Breast epithelium (tissue), 4 donors: ENCODE data around the gene NBR1. TPM values are rescaled to one million over a fixed set of nuclear protein-coding genes. Genes with fewer than 3 reads are reported as not detected.
A peak's percentile ranks its signal among the peaks of the same experiment; 100 is the strongest.
"Not testable (repeated sequence)": the region's sequence is repeated elsewhere in the genome, so short reads cannot be mapped to it uniquely, and the experiment has no call there.

Experiments
- DNase-seq, 2 donors: peaks; one replicate each; pipeline ENCODE4 v3.0.0-alpha.2; 2019; ENCODE audit warnings: low spot score in 2 of 2
- H3K27ac ChIP-seq, 2 donors: fragments of 200-600 bp; sonication (generic) in 1 of 2; one replicate each; pipeline ENCODE4 v1.5.1; 2016 to 2019; ENCODE audit warnings: mild to moderate bottlenecking in 1 of 2
- H3K27me3 ChIP-seq, 2 donors: fragments of 200-600 bp; sonication (generic) in 1 of 2; one replicate each; pipeline versions ENCODE4 v1.5.1 to v1.6.0; 2017 to 2019; ENCODE audit warnings: control low read depth in 1 of 2, mild to moderate bottlenecking in 1 of 2
- H3K36me3 ChIP-seq: fragments of 200-600 bp; one replicate; pipeline ENCODE4 v1.5.1; 2019
- H3K4me1 ChIP-seq, 2 donors: fragments of 200-600 bp; sonication (generic); one replicate each; pipeline ENCODE4 v1.5.1; 2016 to 2019; ENCODE audit warnings: control low read depth in 1 of 2
- H3K4me3 ChIP-seq, 3 donors: fragments of 200-600 bp; sonication (generic); 1 replicate in 2 of 3; 2 replicates in 1 of 3; pipeline ENCODE4 v1.5.1; 2016 to 2019; ENCODE audit warnings: mild to moderate bottlenecking in 3 of 3, moderate library complexity in 2 of 3
- H3K9me3 ChIP-seq, 2 donors: fragments of 200-600 bp; sonication (generic) in 1 of 2; one replicate each; pipeline ENCODE4 v1.5.1; 2016 to 2019; ENCODE audit warnings: control low read depth in 1 of 2
- POLR2A ChIP-seq: fragments of 450-650 bp; IDR thresholded peaks from one replicate; pipeline ENCODE4 v1.6.1; 2016; ENCODE audit warnings: antibody characterized with exemption, mild to moderate bottlenecking, moderate library complexity
- POLR2AphosphoS5 ChIP-seq, 3 donors: sonication (generic); formaldehyde crosslinking; IDR thresholded peaks; one replicate each; pipeline ENCODE4 v1.6.1; 2017; ENCODE audit warnings: antibody characterized with exemption in 3 of 3
- intact Hi-C: fragments of 100-400 bp; cut with DNase I; formaldehyde crosslinking; loops from one replicate; pipeline ENCODE4 v1.15.1; 2023; ENCODE audit warnings: low total_unique reads
- total RNA-seq, 3 donors: library from RNA; depleted of rRNA; stranded (reverse); fragments of >200 nt; gene quantifications; one replicate each; pipeline ENCODE4 v1.1.0, GENCODE V29; 2016
- TF ChIP-seq, protein P1 (sequence below), 3 donors: fragments of 450-650 bp; IDR thresholded peaks; one replicate each; pipeline ENCODE4 v1.5.1; 2016 to 2017; ENCODE audit warnings: antibody characterized with exemption in 3 of 3, mild to moderate bottlenecking in 3 of 3, moderate library complexity in 3 of 3

The NBR1 gene
- total RNA-seq, 3 donors from 2014 or later, result 90.1 to 131 (median 92.1) TPM

GRCh38 chr17:43171586-43172487 is 823 bp downstream of the NBR1 start:
- Histone ChIP-seq H3K36me3 (no peaks in the 10 kb centered on the region), H3K9me3 (no peaks in the 10 kb centered on the region), H3K4me3 (peak overlapping the region; percentile 63 to 73 (median 65)), H3K27me3 (no peaks in the 10 kb centered on the region), H3K27ac (peak overlapping the region; percentile 95 to 99), H3K4me1 (peaks cover 7 to 24% of the 10 kb centered on the region in 2 donors)
- peak in 1 of 2 donors; percentile 52 for DNase-seq
- TF ChIP-seq POLR2AphosphoS5 (IDR thresholded peaks at IDR 0.05) (peak in 1 of 3 donors; percentile 26), POLR2A (no peak)
- TF ChIP-seq, protein P1, sequence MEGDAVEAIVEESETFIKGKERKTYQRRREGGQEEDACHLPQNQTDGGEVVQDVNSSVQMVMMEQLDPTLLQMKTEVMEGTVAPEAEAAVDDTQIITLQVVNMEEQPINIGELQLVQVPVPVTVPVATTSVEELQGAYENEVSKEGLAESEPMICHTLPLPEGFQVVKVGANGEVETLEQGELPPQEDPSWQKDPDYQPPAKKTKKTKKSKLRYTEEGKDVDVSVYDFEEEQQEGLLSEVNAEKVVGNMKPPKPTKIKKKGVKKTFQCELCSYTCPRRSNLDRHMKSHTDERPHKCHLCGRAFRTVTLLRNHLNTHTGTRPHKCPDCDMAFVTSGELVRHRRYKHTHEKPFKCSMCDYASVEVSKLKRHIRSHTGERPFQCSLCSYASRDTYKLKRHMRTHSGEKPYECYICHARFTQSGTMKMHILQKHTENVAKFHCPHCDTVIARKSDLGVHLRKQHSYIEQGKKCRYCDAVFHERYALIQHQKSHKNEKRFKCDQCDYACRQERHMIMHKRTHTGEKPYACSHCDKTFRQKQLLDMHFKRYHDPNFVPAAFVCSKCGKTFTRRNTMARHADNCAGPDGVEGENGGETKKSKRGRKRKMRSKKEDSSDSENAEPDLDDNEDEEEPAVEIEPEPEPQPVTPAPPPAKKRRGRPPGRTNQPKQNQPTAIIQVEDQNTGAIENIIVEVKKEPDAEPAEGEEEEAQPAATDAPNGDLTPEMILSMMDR (IDR thresholded peaks at IDR 0.05), result no peak
- intact Hi-C loops, result no loop called here

- Histone ChIP-seq H3K27ac (peak overlapping the region in 1 of 2 donors; percentile 45), H3K27me3 (no peaks in the 10 kb centered on the region), H3K4me1 (peaks cover 7 to 24% of the 10 kb centered on the region in 2 donors), H3K9me3 (no peaks in the 10 kb centered on the region), H3K4me3 (no peak overlapping the region), H3K36me3 (peaks cover 4% of the 10 kb centered on the region)
- TF ChIP-seq POLR2A, result no peak
- TF ChIP-seq, protein P1 (IDR thresholded peaks at IDR 0.05), result no peak
- no peak for TF ChIP-seq POLR2AphosphoS5 (IDR thresholded peaks at IDR 0.05)
- intact Hi-C loops, result no loop called here
- DNase-seq, result no peak
Observed at GRCh38 chr17:43175213-43176118, 4.5 kb downstream of the NBR1 start.

DNA sequence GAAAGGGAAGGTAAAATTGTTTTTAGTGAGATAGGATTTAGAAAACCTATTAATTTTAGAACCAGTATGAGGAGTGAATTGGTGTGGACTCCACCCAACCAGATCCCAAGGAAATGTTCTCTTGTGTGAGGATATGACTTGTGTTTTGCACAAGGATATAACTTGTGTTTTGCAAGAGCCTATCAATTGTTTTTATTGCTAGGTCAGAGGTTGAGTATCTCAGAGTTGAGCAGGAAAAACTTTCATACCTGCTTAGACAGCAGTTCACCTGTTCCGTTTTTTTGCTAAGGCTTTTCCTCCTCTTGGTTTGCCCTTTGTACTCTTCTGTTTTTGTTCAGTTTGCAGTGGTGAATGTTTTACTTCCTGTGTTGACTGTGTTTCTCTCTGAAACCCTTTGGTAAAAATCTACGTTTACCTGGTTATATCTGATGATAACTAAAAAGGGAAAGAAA is 5.1 kb downstream of the NBR1 start:
- no peak overlapping the region for H3K4me3 ChIP-seq
- no peaks in the 10 kb centered on the region for H3K9me3 ChIP-seq
- DNase-seq, result no peak
- intact Hi-C loops, result no loop called here
- no peak overlapping the region for H3K27ac ChIP-seq
- TF ChIP-seq, protein P1 (IDR thresholded peaks at IDR 0.05), result no peak
- no peak for TF ChIP-seq POLR2A
- H3K36me3 ChIP-seq, result peaks cover 4% of the 10 kb centered on the region
- no peaks in the 10 kb centered on the region for H3K27me3 ChIP-seq
- H3K4me1 ChIP-seq, result peaks cover 7 to 24% of the 10 kb centered on the region in 2 donors

DNA sequence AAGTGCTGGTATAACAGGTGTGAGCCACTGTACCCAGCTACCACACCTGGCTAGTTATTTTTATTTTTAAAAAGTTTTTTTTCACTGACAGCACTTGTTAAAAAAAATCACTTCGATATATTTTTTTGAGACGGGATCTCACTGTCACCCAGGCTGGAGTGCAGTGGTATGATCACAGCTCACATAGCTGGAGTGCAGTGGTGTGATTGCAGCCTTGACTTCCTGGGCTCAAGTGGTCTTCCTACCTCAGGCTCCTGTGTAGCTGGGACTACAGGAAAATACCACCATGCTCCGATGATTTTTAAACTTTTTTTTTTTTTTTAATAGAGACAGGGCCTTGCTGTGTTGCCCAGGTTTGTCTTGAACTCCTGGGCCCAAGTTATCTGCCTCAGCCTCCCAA is 12.9 kb downstream of the NBR1 start:
- no peaks in the 10 kb centered on the region for H3K27me3 ChIP-seq
- no peak for DNase-seq
- no peak overlapping the region for H3K27ac ChIP-seq
- H3K4me3 ChIP-seq, result no peak overlapping the region
- intact Hi-C loops, result no loop called here
- no peaks in the 10 kb centered on the region for H3K9me3 ChIP-seq
- peaks cover 1% of the 10 kb centered on the region for H3K36me3 ChIP-seq
- H3K4me1 ChIP-seq, result no peaks in the 10 kb centered on the region
- TF ChIP-seq, protein P1 (IDR thresholded peaks at IDR 0.05), result no peak
- no peak for TF ChIP-seq POLR2AphosphoS5 (IDR thresholded peaks at IDR 0.05)
- TF ChIP-seq POLR2A, result no peak

DNA sequence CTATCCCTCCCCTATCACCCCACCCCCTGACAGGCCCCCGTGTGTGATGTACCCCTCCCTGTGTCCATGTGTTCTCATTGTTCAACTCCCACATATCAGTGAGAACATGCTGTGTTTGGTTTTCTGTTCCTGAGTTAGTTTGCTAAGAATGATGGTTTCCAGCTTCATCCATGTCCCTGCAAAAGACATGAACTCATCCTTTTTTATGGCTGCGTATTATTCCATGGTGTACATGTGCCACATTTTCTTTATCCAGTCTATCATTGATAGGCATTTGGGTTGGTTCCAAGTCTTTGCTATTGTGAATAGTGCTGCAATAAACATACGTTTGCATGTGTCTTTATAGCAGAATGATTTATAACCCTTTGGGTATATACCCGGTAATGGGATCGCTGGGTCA is 15.6 kb downstream of the NBR1 start:
- H3K4me1 ChIP-seq, intact Hi-C loops, H3K27ac ChIP-seq, H3K4me3 ChIP-seq, DNase-seq, H3K9me3 ChIP-seq, H3K27me3 ChIP-seq: not testable (repeated sequence)
- peaks cover 14% of the 10 kb centered on the region for H3K36me3 ChIP-seq
